Measurements from ENCODE around the gene RNF17.

- TF ChIP-seq, protein P1, sequence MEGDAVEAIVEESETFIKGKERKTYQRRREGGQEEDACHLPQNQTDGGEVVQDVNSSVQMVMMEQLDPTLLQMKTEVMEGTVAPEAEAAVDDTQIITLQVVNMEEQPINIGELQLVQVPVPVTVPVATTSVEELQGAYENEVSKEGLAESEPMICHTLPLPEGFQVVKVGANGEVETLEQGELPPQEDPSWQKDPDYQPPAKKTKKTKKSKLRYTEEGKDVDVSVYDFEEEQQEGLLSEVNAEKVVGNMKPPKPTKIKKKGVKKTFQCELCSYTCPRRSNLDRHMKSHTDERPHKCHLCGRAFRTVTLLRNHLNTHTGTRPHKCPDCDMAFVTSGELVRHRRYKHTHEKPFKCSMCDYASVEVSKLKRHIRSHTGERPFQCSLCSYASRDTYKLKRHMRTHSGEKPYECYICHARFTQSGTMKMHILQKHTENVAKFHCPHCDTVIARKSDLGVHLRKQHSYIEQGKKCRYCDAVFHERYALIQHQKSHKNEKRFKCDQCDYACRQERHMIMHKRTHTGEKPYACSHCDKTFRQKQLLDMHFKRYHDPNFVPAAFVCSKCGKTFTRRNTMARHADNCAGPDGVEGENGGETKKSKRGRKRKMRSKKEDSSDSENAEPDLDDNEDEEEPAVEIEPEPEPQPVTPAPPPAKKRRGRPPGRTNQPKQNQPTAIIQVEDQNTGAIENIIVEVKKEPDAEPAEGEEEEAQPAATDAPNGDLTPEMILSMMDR (IDR thresholded peaks at IDR 0.05) = no peak
- TF ChIP-seq EP300 (IDR thresholded peaks at IDR 0.05) (no peak), POLR2A (IDR thresholded peaks at IDR 0.05) (no peak), POLR2AphosphoS5 (IDR thresholded peaks at IDR 0.05) (no peak)
These were observed 161.6 kb downstream of the RNF17 start for GRCh38 chr13:24925318-24926231.

Data from stomach (tissue), 4 donors.